ENCODE measurements around the gene ELL2. TPM values are rescaled to one million over a fixed set of nuclear protein-coding genes. Genes with fewer than 3 reads are reported as not detected.
"Not testable (repeated sequence)": the region's sequence is repeated elsewhere in the genome, so short reads cannot be mapped to it uniquely, and the experiment has no call there.

The ELL2 gene
- total RNA-seq, 2 donors from 2014 or later = 80.0 to 104 TPM

DNA sequence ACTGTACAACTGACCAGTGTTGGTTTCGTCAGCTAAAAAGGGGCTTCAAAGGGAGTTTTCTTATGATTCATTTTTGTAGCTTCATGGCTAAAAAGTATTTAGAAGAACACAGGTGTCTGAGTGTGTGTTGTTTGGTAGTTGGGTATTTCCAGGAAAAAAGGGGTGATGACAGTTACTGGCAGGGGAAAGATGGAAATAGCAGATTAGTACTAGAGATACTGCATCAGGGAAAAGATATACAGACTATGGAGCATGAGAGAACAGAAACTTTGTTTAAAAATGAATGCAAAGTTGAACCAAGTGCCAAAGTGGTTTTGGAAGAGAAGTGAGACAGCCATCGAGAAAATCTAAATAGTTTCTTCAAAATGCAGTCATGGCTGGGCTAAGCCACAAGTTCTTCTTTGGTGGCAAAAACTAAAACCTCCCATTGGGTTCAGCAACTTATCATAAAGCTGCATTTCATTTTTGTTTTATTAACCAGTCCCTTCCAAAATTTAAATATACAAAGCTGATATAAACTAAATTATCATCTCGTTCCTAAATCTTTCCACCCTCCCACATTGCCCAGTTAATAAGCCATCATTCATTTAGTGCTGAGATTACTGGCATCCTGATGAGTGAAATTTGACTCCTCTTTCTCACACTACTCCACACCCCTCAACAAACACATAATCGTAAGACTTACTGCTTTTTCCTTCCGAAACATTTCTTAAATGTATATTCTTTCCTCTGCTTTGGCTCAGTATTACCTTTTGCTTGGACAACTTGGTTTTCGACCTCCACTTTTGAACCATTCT is 33.5 kb downstream of the ELL2 start:
- H3K27me3 ChIP-seq (replicated peaks; ENCODE audit: insufficient read depth) = no peaks in the 10 kb centered on the region
- no peak overlapping the region for H3K4me3 ChIP-seq
- no peak for DNase-seq (ENCODE audit: low spot score)
- no peaks in the 10 kb centered on the region for H3K9me3 ChIP-seq
- 57% methylated on average over 6 of the region's 6 CpGs for WGBS
- H3K4me1 ChIP-seq (replicated peaks) = peaks cover 5% of the 10 kb centered on the region
- H3K27ac ChIP-seq = no peak overlapping the region
- TF ChIP-seq POLR2A (IDR thresholded peaks at IDR 0.05) (no peak), POLR2AphosphoS5 (IDR thresholded peaks at IDR 0.05) (no peak)
- TF ChIP-seq, protein P1, sequence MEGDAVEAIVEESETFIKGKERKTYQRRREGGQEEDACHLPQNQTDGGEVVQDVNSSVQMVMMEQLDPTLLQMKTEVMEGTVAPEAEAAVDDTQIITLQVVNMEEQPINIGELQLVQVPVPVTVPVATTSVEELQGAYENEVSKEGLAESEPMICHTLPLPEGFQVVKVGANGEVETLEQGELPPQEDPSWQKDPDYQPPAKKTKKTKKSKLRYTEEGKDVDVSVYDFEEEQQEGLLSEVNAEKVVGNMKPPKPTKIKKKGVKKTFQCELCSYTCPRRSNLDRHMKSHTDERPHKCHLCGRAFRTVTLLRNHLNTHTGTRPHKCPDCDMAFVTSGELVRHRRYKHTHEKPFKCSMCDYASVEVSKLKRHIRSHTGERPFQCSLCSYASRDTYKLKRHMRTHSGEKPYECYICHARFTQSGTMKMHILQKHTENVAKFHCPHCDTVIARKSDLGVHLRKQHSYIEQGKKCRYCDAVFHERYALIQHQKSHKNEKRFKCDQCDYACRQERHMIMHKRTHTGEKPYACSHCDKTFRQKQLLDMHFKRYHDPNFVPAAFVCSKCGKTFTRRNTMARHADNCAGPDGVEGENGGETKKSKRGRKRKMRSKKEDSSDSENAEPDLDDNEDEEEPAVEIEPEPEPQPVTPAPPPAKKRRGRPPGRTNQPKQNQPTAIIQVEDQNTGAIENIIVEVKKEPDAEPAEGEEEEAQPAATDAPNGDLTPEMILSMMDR (IDR thresholded peaks at IDR 0.05) = no peak
- intact Hi-C loops (cut with DNase I) = no loop called here
- no peaks in the 10 kb centered on the region for H3K36me3 ChIP-seq

DNA sequence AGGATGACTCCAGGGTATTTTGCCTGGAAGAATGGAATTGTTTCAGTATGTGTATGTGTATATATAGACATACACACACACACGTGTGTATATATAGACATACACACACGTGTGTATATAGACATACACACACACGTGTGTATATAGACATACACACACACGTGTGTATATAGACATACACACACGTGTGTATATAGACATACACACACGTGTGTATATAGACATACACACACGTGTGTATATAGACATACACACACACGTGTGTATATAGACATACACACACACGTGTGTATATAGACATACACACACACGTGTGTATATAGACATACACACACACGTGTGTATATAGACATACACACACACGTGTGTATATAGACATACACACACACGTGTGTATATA is 34.4 kb downstream of the ELL2 start:
- H3K4me1 ChIP-seq (replicated peaks); H3K27ac ChIP-seq; H3K9me3 ChIP-seq; DNase-seq (ENCODE audit: low spot score); intact Hi-C loops (cut with DNase I); H3K27me3 ChIP-seq (replicated peaks; ENCODE audit: insufficient read depth); H3K4me3 ChIP-seq; H3K36me3 ChIP-seq: not testable (repeated sequence)
- 88% methylated on average over 13 of the region's 13 CpGs for WGBS

DNA sequence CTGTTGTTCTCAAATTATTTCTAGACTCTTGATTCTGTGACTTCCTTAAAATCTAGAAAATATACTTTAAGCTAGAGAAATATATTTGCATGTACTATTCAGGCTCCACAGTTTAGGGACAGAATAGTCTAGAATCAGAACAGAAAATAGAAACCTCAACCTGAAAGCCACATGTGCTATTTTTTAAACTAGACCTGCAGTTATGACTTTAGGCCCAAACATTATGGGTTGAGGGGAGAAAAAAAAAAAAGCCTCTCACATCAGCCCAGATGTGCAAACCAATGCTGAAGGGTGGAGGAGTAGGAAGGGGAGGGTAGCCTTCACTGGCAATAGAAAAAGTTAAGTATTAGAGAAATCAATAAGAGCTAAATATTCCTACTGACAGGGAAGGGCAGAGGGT is 35.7 kb downstream of the ELL2 start:
- H3K36me3 ChIP-seq = no peaks in the 10 kb centered on the region
- no peak overlapping the region for H3K4me3 ChIP-seq
- H3K27ac ChIP-seq = no peak overlapping the region
- no peaks in the 10 kb centered on the region for H3K27me3 ChIP-seq (replicated peaks; ENCODE audit: insufficient read depth)
- H3K4me1 ChIP-seq (replicated peaks) = peaks cover 5% of the 10 kb centered on the region
- TF ChIP-seq POLR2AphosphoS5 (IDR thresholded peaks at IDR 0.05) = no peak
- TF ChIP-seq POLR2A (IDR thresholded peaks at IDR 0.05) = no peak
- TF ChIP-seq, protein P1 (IDR thresholded peaks at IDR 0.05) = no peak
- DNase-seq (ENCODE audit: low spot score) = no peak
- intact Hi-C loops (cut with DNase I) = no loop called here
- no peaks in the 10 kb centered on the region for H3K9me3 ChIP-seq

DNA sequence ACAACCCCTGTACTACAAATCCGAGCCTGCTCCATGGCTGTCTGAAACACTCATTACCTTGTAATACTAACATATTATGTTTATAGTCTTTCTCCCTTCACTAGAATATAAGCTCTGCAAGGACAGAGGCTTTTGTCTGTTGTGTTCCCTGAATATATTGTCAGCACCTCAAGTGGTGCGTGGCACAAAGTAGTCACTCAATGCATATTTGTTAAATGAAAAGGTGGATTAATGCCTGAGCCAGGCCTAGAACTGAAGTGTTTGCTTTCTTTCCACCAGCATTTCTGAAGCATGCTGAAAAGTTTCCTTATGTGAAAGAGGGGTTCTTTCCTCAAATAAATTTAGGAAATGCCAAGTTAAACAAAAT is 36.3 kb downstream of the ELL2 start:
- no peak overlapping the region for H3K4me3 ChIP-seq
- H3K9me3 ChIP-seq = no peaks in the 10 kb centered on the region
- intact Hi-C loops (cut with DNase I) = no loop called here
- peaks cover 5% of the 10 kb centered on the region for H3K4me1 ChIP-seq (replicated peaks)
- H3K27ac ChIP-seq = no peak overlapping the region
- no peak for DNase-seq (ENCODE audit: low spot score)
- WGBS = 83% methylated on average over 2 of the region's 2 CpGs
- no peak for TF ChIP-seq POLR2AphosphoS5 (IDR thresholded peaks at IDR 0.05)
- no peak for TF ChIP-seq POLR2A (IDR thresholded peaks at IDR 0.05)
- TF ChIP-seq, protein P1 (IDR thresholded peaks at IDR 0.05) = no peak
- no peaks in the 10 kb centered on the region for H3K27me3 ChIP-seq (replicated peaks; ENCODE audit: insufficient read depth)
- H3K36me3 ChIP-seq = no peaks in the 10 kb centered on the region

DNA sequence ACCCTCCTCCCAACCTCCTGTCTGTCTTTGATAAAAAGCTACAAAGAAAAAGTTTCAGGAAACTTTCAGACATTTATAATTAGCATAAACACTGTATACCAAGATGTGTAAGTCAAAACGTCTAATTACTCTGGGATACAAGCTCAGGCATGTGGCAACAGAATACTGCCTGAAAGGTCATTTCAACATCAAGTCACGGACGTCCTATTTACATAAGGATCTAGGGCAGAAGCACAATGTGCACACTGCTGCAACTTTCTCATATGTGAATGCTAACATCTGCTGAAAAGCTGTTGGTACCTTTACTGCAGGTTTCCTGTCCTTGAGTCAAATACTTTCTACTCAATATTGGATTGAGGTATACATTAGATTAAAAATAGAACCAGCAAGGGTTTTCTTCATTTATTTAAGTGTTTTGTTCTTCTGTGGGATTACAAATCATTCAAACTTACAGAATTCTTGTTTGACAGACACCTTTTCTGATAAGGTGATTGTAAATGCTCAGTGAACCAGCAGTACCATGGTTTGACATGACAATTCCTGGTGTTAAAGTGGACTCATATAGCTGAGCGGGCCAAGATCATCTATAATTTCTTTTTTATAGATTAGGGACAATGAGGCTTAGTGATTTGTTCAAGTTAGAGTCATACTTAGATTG is 36.8 kb downstream of the ELL2 start:
- H3K27me3 ChIP-seq (replicated peaks; ENCODE audit: insufficient read depth) = no peaks in the 10 kb centered on the region
- peak; percentile 26 for DNase-seq (ENCODE audit: low spot score)
- 38% methylated on average over 4 of the region's 4 CpGs for WGBS
- no peak overlapping the region for H3K27ac ChIP-seq
- peak; percentile 51 for TF ChIP-seq POLR2AphosphoS5 (IDR thresholded peaks at IDR 0.05)
- TF ChIP-seq, protein P1 (IDR thresholded peaks at IDR 0.05) = no peak
- H3K9me3 ChIP-seq = no peaks in the 10 kb centered on the region
- intact Hi-C loops (cut with DNase I) = no loop called here
- H3K36me3 ChIP-seq = no peaks in the 10 kb centered on the region
- H3K4me1 ChIP-seq (replicated peaks) = peaks cover 5% of the 10 kb centered on the region
- H3K4me3 ChIP-seq = no peak overlapping the region

Data from prostate gland (tissue), 2 donors.